Posterior vena cava (tissue), 2 donors: ENCODE results near the gene SLC8A3. TPM values are rescaled to one million over a fixed set of nuclear protein-coding genes. Genes with fewer than 3 reads are reported as not detected.

Source experiments
- DNase-seq: peaks from one replicate; pipeline ENCODE4 v3.0.0-alpha.2; 2020; ENCODE audit warnings: low spot score
- intact Hi-C, 2 donors: fragments of 100-400 bp; cut with DNase I; formaldehyde crosslinking; loops; one replicate each; pipeline versions ENCODE4 v1.14.1 to v1.14.2; 2022 to 2023
- total RNA-seq, 2 donors: library from RNA; stranded (reverse); fragmentation: NEBNext Ultra II Directional; extraction: Animal tissue kit (Norgen Biotek cat#: 25700); gene quantifications; one replicate each; pipeline ENCODE4 v1.2.1, GENCODE V29; 2021
- donor health status: DM: yes; HTN: yes; CAD: no.
- donor health status: DM: yes; HTN: yes; CAD: no.

SLC8A3 gene
- total RNA-seq, 2 donors from 2014 or later = 0.10 to 0.46 TPM

GRCh38 chr14:70013271-70013873, 175.4 kb downstream of the SLC8A3 start:
- no peak for DNase-seq
- intact Hi-C loops = no loop called here

- intact Hi-C loops = no loop called here
- DNase-seq = no peak
Measured at GRCh38 chr14:70011708-70012107, 177.0 kb downstream of the SLC8A3 start.

- intact Hi-C loops = no loop called here
- DNase-seq = no peak
Measured at GRCh38 chr14:70011098-70011497, 177.7 kb downstream of the SLC8A3 start.

GRCh38 chr14:70009961-70010360, 178.8 kb downstream of the SLC8A3 start:
- DNase-seq = no peak

GRCh38 chr14:70008284-70009262, 180.2 kb downstream of the SLC8A3 start:
- intact Hi-C loops = no loop called here
- DNase-seq = no peak

More at GRCh38 chr14:70009961-70010360, 178.8 kb downstream of the SLC8A3 start:
- intact Hi-C loops = no loop called here

GRCh38 chr14:70006699-70007098, 182.1 kb downstream of the SLC8A3 start:
- intact Hi-C loops = no loop called here
- no peak for DNase-seq

GRCh38 chr14:70005281-70005805, 183.4 kb downstream of the SLC8A3 start:
- intact Hi-C loops = no loop called here
- DNase-seq = no peak

GRCh38 chr14:70004791-70005190, 184.0 kb downstream of the SLC8A3 start:
- DNase-seq = no peak
- intact Hi-C loops = no loop called here

- intact Hi-C loops = no loop called here
Measured at GRCh38 chr14:70002589-70003346, 186.0 kb downstream of the SLC8A3 start.

GRCh38 chr14:70000601-70001000, 188.2 kb downstream of the SLC8A3 start:
- no peak for DNase-seq
- intact Hi-C loops = no loop called here

More at GRCh38 chr14:70002589-70003346, 186.0 kb downstream of the SLC8A3 start:
- DNase-seq = no peak

- DNase-seq = no peak
- intact Hi-C loops = no loop called here
Measured at GRCh38 chr14:69999261-69999674, 189.5 kb downstream of the SLC8A3 start.

GRCh38 chr14:69997849-69998248, 190.9 kb downstream of the SLC8A3 start:
- intact Hi-C loops = no loop called here
- DNase-seq = no peak

- intact Hi-C loops = no loop called here
Measured at GRCh38 chr14:69996216-69996615, 192.5 kb downstream of the SLC8A3 start.

More at GRCh38 chr14:69996216-69996615, 192.5 kb downstream of the SLC8A3 start:
- no peak for DNase-seq

Other genes with a start within 250 kb of the SLC8A3 start
- gene COX16, start 170.7 kb upstream of the SLC8A3 start, total RNA-seq = 10 to 100 TPM; 19.3 to 22.4 TPM
- gene SYNJ2BP, start 228.1 kb upstream of the SLC8A3 start, total RNA-seq = 10 to 100 TPM; 33.7 to 35.9 TPM